Stimulated activated CD4-positive, alpha-beta T cell treated with anti-CD3 and anti-CD28 coated beads, TNF-alpha, amount 100 ng/mL, for 1 hour (primary cell): Measurements from ENCODE around the gene PIEZO2.

Experiments
- DNase-seq, 3 donors: peaks; one replicate each; pipeline ENCODE4 v3.0.0-alpha.2; 2020; ENCODE audit warnings: low read depth in 3 of 3, low spot score in 1 of 3

The PIEZO2 gene

GRCh38 chr18:11113937-11114336, 35.4 kb downstream of the PIEZO2 start:
- DNase-seq, result no peak

GRCh38 chr18:11113046-11113548, 36.3 kb downstream of the PIEZO2 start:
- DNase-seq, result no peak

GRCh38 chr18:11112286-11112685, 37.1 kb downstream of the PIEZO2 start:
- no peak for DNase-seq

GRCh38 chr18:11110509-11110908, 38.9 kb downstream of the PIEZO2 start:
- no peak for DNase-seq

- DNase-seq, result no peak
Measured at GRCh38 chr18:11108947-11109346, 40.4 kb downstream of the PIEZO2 start.

- no peak for DNase-seq
Measured at GRCh38 chr18:11106894-11107293, 42.5 kb downstream of the PIEZO2 start.

- no peak for DNase-seq
Measured at GRCh38 chr18:11105463-11105862, 43.9 kb downstream of the PIEZO2 start.

GRCh38 chr18:11104307-11104706, 45.1 kb downstream of the PIEZO2 start:
- DNase-seq, result no peak

GRCh38 chr18:11096839-11097750, 52.3 kb downstream of the PIEZO2 start:
- no peak for DNase-seq

- DNase-seq, result no peak
Measured at GRCh38 chr18:11096411-11096810, 53.0 kb downstream of the PIEZO2 start.

- DNase-seq, result no peak
Measured at GRCh38 chr18:11095674-11096293, 53.6 kb downstream of the PIEZO2 start.

GRCh38 chr18:11095211-11095610, 54.2 kb downstream of the PIEZO2 start:
- no peak for DNase-seq

- DNase-seq, result no peak
Measured at GRCh38 chr18:11091746-11092145, 57.6 kb downstream of the PIEZO2 start.

GRCh38 chr18:11089931-11090715, 59.2 kb downstream of the PIEZO2 start:
- no peak for DNase-seq

GRCh38 chr18:11081009-11081532, 68.3 kb downstream of the PIEZO2 start:
- DNase-seq, result no peak

GRCh38 chr18:11078491-11078890, 70.9 kb downstream of the PIEZO2 start:
- no peak for DNase-seq

- DNase-seq, result no peak
Measured at GRCh38 chr18:11077548-11078187, 71.7 kb downstream of the PIEZO2 start.

- DNase-seq, result no peak
Measured at GRCh38 chr18:11074889-11075288, 74.5 kb downstream of the PIEZO2 start.

GRCh38 chr18:11073971-11074370, 75.4 kb downstream of the PIEZO2 start:
- no peak for DNase-seq

GRCh38 chr18:11072632-11073031, 76.7 kb downstream of the PIEZO2 start:
- no peak for DNase-seq

GRCh38 chr18:11071300-11071699, 78.1 kb downstream of the PIEZO2 start:
- no peak for DNase-seq
